ENCODE measurements around the gene RNF32. TPM values are rescaled to one million over a fixed set of nuclear protein-coding genes. Genes with fewer than 3 reads are reported as not detected.

RNF32 gene
- total RNA-seq, 1 experiment from 2014 or later, result 3.0 TPM

DNA sequence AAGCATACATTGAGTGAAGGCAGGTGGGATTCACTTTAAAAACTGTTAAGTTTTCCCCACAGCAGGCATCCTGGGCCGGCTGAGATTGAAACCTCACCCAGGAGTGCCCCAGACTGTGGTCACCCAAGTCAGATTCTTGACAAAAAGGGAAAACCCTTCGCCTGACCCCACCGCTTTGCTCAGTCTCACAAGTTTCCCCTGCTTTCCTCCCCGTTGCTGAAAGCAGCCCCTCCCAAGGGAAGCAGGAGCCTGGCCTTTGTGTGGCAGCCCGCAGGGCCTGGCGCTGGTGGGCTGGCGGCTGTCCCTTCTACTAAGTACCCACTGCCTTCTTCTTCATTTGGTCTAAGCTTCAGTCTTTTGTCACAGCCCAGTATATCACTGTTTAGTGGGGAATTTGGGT, 16.0 kb downstream of the RNF32 start:
- no peak overlapping the region for H3K4me3 Mint-ChIP-seq (ENCODE audit: unreplicated experiment)
- H3K36me3 Mint-ChIP-seq (ENCODE audit: insufficient read depth, unreplicated experiment), result peaks cover 22% of the 10 kb centered on the region
- H3K9me3 Mint-ChIP-seq (ENCODE audit: unreplicated experiment), result no peaks in the 10 kb centered on the region
- H3K27me3 Mint-ChIP-seq (ENCODE audit: insufficient read depth, unreplicated experiment), result no peaks in the 10 kb centered on the region
- no TSS peak for BruUV-seq (replicated peaks)
- CTCF ChIA-PET, result interaction anchor here (0.6 kb wide), 1 partner anchor 225 kb away, joined by 3 read pairs; no protein-coding TSS in a partner anchor
- no peak for DNase-seq (ENCODE audit: unreplicated experiment)
- POLR2A ChIA-PET, result interaction anchor here (0.7 kb wide), 1 partner anchor 702 kb away, joined by 4 read pairs; no protein-coding TSS in a partner anchor
- no peaks in the 10 kb centered on the region for H3K4me1 Mint-ChIP-seq (ENCODE audit: insufficient read depth, unreplicated experiment)
- TF ChIP-seq, protein P1, sequence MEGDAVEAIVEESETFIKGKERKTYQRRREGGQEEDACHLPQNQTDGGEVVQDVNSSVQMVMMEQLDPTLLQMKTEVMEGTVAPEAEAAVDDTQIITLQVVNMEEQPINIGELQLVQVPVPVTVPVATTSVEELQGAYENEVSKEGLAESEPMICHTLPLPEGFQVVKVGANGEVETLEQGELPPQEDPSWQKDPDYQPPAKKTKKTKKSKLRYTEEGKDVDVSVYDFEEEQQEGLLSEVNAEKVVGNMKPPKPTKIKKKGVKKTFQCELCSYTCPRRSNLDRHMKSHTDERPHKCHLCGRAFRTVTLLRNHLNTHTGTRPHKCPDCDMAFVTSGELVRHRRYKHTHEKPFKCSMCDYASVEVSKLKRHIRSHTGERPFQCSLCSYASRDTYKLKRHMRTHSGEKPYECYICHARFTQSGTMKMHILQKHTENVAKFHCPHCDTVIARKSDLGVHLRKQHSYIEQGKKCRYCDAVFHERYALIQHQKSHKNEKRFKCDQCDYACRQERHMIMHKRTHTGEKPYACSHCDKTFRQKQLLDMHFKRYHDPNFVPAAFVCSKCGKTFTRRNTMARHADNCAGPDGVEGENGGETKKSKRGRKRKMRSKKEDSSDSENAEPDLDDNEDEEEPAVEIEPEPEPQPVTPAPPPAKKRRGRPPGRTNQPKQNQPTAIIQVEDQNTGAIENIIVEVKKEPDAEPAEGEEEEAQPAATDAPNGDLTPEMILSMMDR (IDR thresholded peaks at IDR 0.05; ENCODE audit: unreplicated experiment), result no peak
- no peak overlapping the region for H3K27ac Mint-ChIP-seq (ENCODE audit: low read depth, unreplicated experiment)
- intact Hi-C loops (cut with micrococcal nuclease), result no loop called here

DNA sequence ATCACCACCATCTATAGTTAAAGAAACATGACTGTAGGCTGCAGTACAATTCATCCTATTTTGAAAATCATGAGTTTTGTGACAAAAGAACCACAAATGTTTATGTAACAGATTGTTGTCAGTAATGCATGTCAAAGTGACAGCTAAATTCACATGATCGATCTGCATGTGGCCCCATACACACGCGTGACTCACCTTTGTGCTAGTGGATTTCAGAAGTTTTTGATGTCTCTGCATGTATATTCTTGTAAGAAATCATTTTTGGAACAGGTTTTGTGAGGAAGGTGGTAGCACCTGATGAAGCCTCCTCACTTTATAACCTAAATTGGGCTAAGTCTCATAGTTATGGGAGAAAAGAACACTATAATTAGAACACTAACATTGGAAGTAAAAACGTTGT, 17.1 kb downstream of the RNF32 start:
- TF ChIP-seq, protein P1 (IDR thresholded peaks at IDR 0.05; ENCODE audit: unreplicated experiment), result no peak
- H3K9me3 Mint-ChIP-seq (ENCODE audit: unreplicated experiment), result no peaks in the 10 kb centered on the region
- H3K27ac Mint-ChIP-seq (ENCODE audit: low read depth, unreplicated experiment), result no peak overlapping the region
- no peaks in the 10 kb centered on the region for H3K27me3 Mint-ChIP-seq (ENCODE audit: insufficient read depth, unreplicated experiment)
- peaks cover 15% of the 10 kb centered on the region for H3K36me3 Mint-ChIP-seq (ENCODE audit: insufficient read depth, unreplicated experiment)
- POLR2A ChIA-PET, result no interaction called here
- DNase-seq (ENCODE audit: unreplicated experiment), result no peak
- no peak overlapping the region for H3K4me3 Mint-ChIP-seq (ENCODE audit: unreplicated experiment)
- CTCF ChIA-PET, result no interaction called here
- no TSS peak for BruUV-seq (replicated peaks)
- H3K4me1 Mint-ChIP-seq (ENCODE audit: insufficient read depth, unreplicated experiment), result no peaks in the 10 kb centered on the region
- intact Hi-C loops (cut with micrococcal nuclease), result no loop called here

DNA sequence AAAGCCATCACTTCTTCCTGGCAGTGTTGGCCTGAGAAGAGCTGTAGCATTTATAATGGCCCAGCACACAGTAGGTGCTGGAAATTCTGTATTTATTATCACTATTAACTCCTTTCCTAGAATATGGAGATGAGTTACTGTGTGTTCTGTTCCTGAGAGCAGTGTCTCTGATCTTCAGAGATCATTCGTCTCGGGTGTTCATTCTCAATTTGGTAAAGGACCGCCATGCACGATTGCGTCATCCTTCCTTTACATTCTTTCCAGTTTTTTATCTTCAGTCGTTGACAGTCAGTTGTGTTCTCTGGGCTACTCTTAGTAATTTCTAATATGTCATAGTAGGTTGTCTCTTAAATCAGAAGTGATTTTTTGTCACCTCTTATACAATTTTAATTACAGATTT, 18.6 kb downstream of the RNF32 start:
- no peak for DNase-seq (ENCODE audit: unreplicated experiment)
- Mint-ChIP-seq H3K4me1 (ENCODE audit: insufficient read depth, unreplicated experiment) (no peaks in the 10 kb centered on the region), H3K27ac (ENCODE audit: low read depth, unreplicated experiment) (no peak overlapping the region), H3K4me3 (ENCODE audit: unreplicated experiment) (no peak overlapping the region), H3K9me3 (ENCODE audit: unreplicated experiment) (no peaks in the 10 kb centered on the region), H3K27me3 (ENCODE audit: insufficient read depth, unreplicated experiment) (no peaks in the 10 kb centered on the region), H3K36me3 (ENCODE audit: insufficient read depth, unreplicated experiment) (peaks cover 23% of the 10 kb centered on the region)
- ChIA-PET POLR2A (no interaction called here), CTCF (no interaction called here)
- intact Hi-C loops (cut with micrococcal nuclease), result no loop called here
- TF ChIP-seq, protein P1 (IDR thresholded peaks at IDR 0.05; ENCODE audit: unreplicated experiment), result no peak
- no TSS peak for BruUV-seq (replicated peaks)

DNA sequence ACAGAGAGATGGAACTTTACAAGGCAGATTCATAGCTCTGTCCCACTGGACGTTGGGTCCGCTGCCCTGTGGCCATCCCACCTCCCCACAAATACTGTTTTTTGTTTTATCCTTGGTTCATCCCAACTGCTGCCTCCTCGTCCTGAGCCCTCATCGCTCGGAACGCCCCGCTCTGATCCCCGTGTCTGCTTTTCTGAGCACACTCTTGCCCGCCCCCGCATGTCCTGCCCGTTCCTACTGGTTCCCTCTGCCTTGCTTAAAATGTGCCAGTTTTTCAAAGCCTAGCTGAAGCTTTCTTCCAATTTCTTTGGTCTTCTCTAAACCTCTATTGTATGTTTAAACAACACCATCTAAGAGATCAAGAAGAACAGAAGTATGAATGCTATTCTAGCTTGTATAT, 19.4 kb downstream of the RNF32 start:
- no peak overlapping the region for H3K4me3 Mint-ChIP-seq (ENCODE audit: unreplicated experiment)
- ChIA-PET POLR2A (no interaction called here), CTCF (no interaction called here)
- intact Hi-C loops (cut with micrococcal nuclease), result no loop called here
- TF ChIP-seq, protein P1 (IDR thresholded peaks at IDR 0.05; ENCODE audit: unreplicated experiment), result no peak
- H3K27ac Mint-ChIP-seq (ENCODE audit: low read depth, unreplicated experiment), result no peak overlapping the region
- H3K36me3 Mint-ChIP-seq (ENCODE audit: insufficient read depth, unreplicated experiment), result peaks cover 23% of the 10 kb centered on the region
- H3K9me3 Mint-ChIP-seq (ENCODE audit: unreplicated experiment), result no peaks in the 10 kb centered on the region
- no peak for DNase-seq (ENCODE audit: unreplicated experiment)
- BruUV-seq (replicated peaks), result no TSS peak
- no peaks in the 10 kb centered on the region for H3K27me3 Mint-ChIP-seq (ENCODE audit: insufficient read depth, unreplicated experiment)
- no peaks in the 10 kb centered on the region for H3K4me1 Mint-ChIP-seq (ENCODE audit: insufficient read depth, unreplicated experiment)

Data from MCF 10A (cell line).